ENCODE results near the gene SLC44A3. TPM values are rescaled to one million over a fixed set of nuclear protein-coding genes. Genes with fewer than 3 reads are reported as not detected.
A peak's percentile ranks its signal among the peaks of the same experiment; 100 is the strongest.

Gene SLC44A3
- total RNA-seq, 4 donors from 2014 or later, result 20.6 to 60.5 (median 41.8) TPM

DNA sequence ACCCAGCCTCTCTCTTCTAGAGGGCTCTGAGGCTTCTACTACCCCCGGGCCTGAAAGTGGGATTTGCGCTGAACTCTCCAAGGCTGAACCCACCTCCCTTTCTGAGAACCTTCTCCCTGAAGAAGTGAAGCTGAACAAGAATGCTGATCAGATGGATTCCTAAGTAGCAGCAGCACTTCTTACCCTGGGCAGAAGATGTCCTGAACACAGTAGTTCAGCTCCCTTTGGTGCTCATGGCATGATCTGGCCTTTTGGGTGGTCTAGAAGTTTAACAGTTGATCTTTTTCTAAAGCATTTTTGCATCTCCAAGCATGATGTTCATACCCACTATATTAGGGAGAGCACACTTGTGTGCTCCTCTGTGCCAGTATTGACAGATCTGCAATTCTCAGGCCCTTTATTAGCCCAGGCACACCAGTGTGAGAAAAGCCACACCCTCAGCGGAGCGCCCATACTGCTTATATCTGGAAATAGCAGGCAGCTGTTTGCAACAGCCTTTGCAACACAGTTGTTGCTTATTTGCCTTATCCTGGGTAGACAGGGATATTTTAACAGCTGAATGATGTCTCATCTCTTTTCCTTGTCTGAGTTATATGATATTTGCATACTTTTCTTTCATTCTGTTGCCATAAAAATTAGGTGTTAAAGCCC lies 72.6 kb downstream of the SLC44A3 start:
- Histone ChIP-seq H3K4me3 (no peak overlapping the region), H3K27me3 (no peaks in the 10 kb centered on the region), H3K4me1 (peaks cover 0 to 3% (median 0%) of the 10 kb centered on the region in 4 donors), H3K36me3 (peaks cover 0 to 34% (median 6%) of the 10 kb centered on the region in 4 donors), H3K27ac (peak overlapping the region in 1 of 4 donors; percentile 5), H3K9me3 (no peaks in the 10 kb centered on the region)
- TF ChIP-seq, protein P1, sequence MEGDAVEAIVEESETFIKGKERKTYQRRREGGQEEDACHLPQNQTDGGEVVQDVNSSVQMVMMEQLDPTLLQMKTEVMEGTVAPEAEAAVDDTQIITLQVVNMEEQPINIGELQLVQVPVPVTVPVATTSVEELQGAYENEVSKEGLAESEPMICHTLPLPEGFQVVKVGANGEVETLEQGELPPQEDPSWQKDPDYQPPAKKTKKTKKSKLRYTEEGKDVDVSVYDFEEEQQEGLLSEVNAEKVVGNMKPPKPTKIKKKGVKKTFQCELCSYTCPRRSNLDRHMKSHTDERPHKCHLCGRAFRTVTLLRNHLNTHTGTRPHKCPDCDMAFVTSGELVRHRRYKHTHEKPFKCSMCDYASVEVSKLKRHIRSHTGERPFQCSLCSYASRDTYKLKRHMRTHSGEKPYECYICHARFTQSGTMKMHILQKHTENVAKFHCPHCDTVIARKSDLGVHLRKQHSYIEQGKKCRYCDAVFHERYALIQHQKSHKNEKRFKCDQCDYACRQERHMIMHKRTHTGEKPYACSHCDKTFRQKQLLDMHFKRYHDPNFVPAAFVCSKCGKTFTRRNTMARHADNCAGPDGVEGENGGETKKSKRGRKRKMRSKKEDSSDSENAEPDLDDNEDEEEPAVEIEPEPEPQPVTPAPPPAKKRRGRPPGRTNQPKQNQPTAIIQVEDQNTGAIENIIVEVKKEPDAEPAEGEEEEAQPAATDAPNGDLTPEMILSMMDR (IDR thresholded peaks at IDR 0.05), result no peak
- peak in 2 of 3 donors; percentile 3 to 28 for TF ChIP-seq POLR2AphosphoS5 (IDR thresholded peaks at IDR 0.05)
- in situ Hi-C loops (cut with MboI; ENCODE audit: low pct_ligation_motif_present in 1 of 4, low pct_unique_long_range_greater_than_20kb in 1 of 4, low sequenced_read_pairs in 3 of 4) (no loop called here), intact Hi-C loops (cut with DNase I; ENCODE audit: low total_unique reads) (no loop called here)
- DNase-seq, result peak; percentile 33
- 56 to 68% methylated on average over 4 of the region's 4 CpGs for WGBS, 2 donors (ENCODE audit: low coverage in 1 of 2)

DNA sequence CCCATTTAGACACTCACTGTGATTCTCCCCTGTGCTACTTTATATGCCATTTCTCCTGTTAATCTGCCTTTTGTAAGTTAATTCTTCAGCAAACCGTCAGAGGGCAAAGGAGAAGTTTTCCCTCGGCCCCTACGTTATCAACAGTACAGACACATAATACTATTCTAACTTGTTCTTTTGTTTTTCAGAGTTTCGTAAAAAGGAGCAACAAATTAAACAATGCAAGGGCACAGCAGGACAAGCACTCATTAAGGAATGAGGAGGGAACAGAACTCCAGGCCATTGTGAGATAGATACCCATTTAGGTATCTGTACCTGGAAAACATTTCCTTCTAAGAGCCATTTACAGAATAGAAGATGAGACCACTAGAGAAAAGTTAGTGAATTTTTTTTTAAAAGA lies 74.5 kb downstream of the SLC44A3 start:
- Histone ChIP-seq H3K27me3 (no peaks in the 10 kb centered on the region), H3K27ac (no peak overlapping the region), H3K4me3 (no peak overlapping the region), H3K4me1 (peaks cover 0 to 14% (median 0%) of the 10 kb centered on the region in 4 donors), H3K36me3 (peaks cover 0 to 45% (median 6%) of the 10 kb centered on the region in 4 donors), H3K9me3 (no peaks in the 10 kb centered on the region)
- WGBS, 2 donors (ENCODE audit: low coverage in 1 of 2), result 85 to 91% methylated on average over 4 of the region's 4 CpGs
- intact Hi-C loops (cut with DNase I; ENCODE audit: low total_unique reads), result no loop called here
- DNase-seq, result no peak
- TF ChIP-seq POLR2A (IDR thresholded peaks at IDR 0.05) (no peak), POLR2AphosphoS5 (IDR thresholded peaks at IDR 0.05) (no peak), EP300 (IDR thresholded peaks at IDR 0.05; ENCODE audit: low read depth) (no peak)
- TF ChIP-seq, protein P1 (IDR thresholded peaks at IDR 0.05), result no peak
- in situ Hi-C loops (cut with MboI; ENCODE audit: low pct_ligation_motif_present in 1 of 4, low pct_unique_long_range_greater_than_20kb in 1 of 4, low sequenced_read_pairs in 3 of 4), result no loop called here

DNA sequence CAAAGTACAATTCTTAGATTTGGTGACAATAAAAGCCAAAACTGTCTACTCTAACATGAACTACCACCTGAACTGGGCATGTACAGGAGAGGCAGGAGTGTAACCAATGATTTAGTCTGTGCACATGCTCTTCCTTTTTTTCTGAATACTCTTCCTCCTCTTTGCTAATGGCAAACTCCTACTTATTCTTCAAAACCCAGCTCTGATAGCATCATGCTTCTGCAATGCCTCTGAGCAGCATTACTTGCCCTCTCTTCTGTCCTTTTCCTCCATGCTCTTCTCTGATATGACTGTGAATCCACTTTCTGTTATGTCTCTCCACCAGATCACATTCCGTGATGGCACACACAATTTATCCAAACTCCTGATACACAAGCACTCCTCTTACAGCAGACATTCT lies 75.4 kb downstream of the SLC44A3 start:
- TF ChIP-seq POLR2AphosphoS5 (IDR thresholded peaks at IDR 0.05), result peak in 1 of 3 donors; percentile 3
- TF ChIP-seq, protein P1 (IDR thresholded peaks at IDR 0.05), result no peak
- Histone ChIP-seq H3K4me1 (peaks cover 0 to 17% (median 0%) of the 10 kb centered on the region in 4 donors), H3K27ac (no peak overlapping the region), H3K36me3 (peaks cover 0 to 45% (median 6%) of the 10 kb centered on the region in 4 donors), H3K27me3 (no peaks in the 10 kb centered on the region), H3K4me3 (no peak overlapping the region), H3K9me3 (no peaks in the 10 kb centered on the region)
- 91 to 92% methylated on average over 1 of the region's 1 CpG for WGBS, 2 donors (ENCODE audit: low coverage in 1 of 2)
- DNase-seq, result no peak
- intact Hi-C loops (cut with DNase I; ENCODE audit: low total_unique reads), result no loop called here
- in situ Hi-C loops (cut with MboI; ENCODE audit: low pct_ligation_motif_present in 1 of 4, low pct_unique_long_range_greater_than_20kb in 1 of 4, low sequenced_read_pairs in 3 of 4), result no loop called here

DNA sequence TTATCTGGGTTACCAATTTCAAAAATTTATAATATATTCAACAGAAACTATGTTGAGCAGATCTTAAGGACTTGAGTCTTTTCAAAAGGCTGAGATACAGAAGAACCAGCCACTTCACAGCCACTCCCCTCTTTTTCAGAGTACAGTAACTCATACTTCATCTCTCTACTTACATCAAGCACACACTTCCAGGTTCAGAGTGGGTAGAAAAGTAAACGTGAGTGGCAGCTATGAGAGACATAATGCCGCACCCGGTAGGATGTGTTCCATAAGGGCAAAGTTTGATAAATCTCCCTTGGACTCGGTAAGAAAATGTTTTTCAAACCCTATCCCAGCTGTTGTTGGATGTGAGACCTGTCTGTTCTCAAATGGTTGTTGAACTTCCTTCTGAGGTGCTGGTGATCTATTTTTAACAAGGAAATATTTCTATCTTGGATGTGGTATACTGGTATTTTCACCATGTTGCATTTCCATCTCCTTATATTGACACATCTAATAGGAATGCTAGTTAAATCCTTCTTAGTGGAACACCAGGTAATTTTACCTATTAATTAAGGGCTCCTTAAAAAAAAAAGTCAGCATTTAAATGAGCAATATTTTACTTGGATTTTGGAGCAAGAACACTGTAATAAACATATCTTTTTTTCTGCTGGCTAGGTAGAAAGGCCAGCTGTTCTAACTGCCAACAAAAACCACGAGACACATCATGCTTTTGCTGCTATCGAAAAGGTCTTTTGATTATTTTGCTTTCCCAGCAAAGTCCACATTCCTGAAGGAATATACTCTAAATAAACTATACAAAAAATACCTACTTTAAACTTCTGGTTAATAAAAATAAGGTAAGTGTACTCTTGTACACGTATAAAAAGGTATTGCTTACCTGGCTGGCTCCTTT lies 78.6 kb downstream of the SLC44A3 start:
- H3K4me1 ChIP-seq, result peaks cover 0 to 22% (median 0%) of the 10 kb centered on the region in 4 donors
- WGBS, 2 donors (ENCODE audit: low coverage in 1 of 2), result 53 to 65% methylated on average over 7 of the region's 7 CpGs
- in situ Hi-C loops (cut with MboI; ENCODE audit: low pct_ligation_motif_present in 1 of 4, low pct_unique_long_range_greater_than_20kb in 1 of 4, low sequenced_read_pairs in 3 of 4), result no loop called here
- DNase-seq, result no peak
- no peaks in the 10 kb centered on the region for H3K9me3 ChIP-seq
- H3K4me3 ChIP-seq, result no peak overlapping the region
- H3K27me3 ChIP-seq, result no peaks in the 10 kb centered on the region
- intact Hi-C loops (cut with DNase I; ENCODE audit: low total_unique reads), result no loop called here
- H3K36me3 ChIP-seq, result peaks cover 0 to 35% (median 8%) of the 10 kb centered on the region in 4 donors
- TF ChIP-seq POLR2A (IDR thresholded peaks at IDR 0.05), result no peak
- TF ChIP-seq EP300 (IDR thresholded peaks at IDR 0.05; ENCODE audit: low read depth), result no peak
- no peak for TF ChIP-seq POLR2AphosphoS5 (IDR thresholded peaks at IDR 0.05)
- TF ChIP-seq, protein P1 (IDR thresholded peaks at IDR 0.05), result no peak
- H3K27ac ChIP-seq, result peak overlapping the region; percentile 2 to 34 (median 12)

All from transverse colon (tissue), 4 donors.